GM21619 (cell line): ENCODE data around the gene SGCA.

Experiments used
- ATAC-seq: cut with Tn5 transposase; IDR thresholded peaks from one replicate; pipeline ENCODE4 v1.9.1; 2021; ENCODE audit not compliant: unreplicated experiment

The SGCA gene

DNA sequence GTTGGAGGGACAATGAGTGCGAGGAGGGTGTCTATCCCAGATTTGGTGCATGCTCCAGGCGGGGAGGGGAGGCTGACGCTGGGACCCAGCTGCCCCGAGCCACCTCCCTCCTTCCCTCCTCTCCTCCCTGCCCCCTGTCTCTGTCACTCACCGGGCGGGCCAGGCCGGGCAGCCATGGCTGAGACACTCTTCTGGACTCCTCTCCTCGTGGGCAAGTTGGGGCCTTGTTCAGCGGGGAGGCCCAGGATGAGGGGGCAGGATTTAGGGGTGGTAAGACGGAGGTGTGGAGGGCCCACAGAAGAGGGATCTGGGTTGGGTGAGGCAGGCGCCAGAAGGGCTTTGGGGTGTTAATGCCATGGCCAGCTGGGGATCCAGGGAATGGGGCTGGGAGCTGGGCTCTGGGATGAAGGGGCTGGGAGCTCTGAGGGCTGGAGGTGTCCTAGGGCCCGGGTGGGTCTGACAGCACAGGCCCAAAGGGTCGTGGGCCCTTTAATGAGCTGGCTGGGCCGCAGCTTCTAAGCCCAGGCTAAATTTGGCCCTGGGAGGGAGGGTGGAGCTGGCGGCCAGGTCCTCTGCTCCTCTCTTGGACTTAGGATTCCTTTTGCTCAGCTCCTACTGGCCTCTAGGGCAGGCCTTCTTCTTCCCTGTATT, at the start of gene SGCA:
SGCA (plus strand) TSS at position 139 of the 651 bp plus-strand sequence; CDS start at position 175, 36 bp downstream.
- no peak for ATAC-seq

DNA sequence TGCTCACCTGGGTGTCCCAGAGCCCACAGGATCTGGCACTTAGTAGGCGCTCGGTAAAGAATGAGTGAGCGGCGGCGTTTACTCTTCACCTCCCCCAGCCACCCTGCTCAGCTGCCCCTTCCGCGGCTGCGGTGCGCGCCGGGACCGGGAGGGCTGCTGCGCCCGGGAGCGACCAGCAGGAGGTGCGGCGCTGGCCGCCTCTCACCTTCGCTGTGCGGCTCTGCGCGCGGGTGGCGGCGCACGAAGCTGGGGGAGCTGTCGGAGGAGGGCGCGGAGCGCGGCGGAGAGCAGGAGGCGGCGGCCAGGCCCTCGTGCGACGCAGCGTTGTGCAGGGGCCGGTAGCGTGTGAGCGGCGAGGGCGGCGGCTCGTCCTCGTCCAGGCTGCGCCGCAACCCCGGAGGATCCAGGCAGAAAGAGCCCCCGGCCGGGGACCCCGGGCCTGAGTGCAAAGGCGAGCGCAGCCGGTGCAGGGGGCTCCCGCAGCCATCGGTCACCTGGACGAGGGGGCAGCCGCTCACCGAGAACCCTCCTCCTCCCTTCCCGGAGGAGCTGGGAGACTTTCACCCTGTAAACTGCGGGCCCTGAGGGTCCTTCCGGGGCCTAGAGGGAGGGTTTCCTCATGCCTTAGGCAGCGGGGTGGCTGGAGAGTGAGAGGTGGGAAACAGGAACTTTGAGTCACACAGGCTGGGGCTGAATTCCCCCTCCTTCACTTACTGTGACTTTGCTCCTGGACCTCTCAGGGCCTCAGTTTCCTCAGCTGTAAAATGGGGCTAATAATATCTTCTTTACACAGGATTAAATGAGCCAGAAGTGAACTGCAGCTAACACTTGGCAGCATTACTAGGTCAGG, 48.4 kb upstream of the SGCA start:
- ATAC-seq, result no peak

DNA sequence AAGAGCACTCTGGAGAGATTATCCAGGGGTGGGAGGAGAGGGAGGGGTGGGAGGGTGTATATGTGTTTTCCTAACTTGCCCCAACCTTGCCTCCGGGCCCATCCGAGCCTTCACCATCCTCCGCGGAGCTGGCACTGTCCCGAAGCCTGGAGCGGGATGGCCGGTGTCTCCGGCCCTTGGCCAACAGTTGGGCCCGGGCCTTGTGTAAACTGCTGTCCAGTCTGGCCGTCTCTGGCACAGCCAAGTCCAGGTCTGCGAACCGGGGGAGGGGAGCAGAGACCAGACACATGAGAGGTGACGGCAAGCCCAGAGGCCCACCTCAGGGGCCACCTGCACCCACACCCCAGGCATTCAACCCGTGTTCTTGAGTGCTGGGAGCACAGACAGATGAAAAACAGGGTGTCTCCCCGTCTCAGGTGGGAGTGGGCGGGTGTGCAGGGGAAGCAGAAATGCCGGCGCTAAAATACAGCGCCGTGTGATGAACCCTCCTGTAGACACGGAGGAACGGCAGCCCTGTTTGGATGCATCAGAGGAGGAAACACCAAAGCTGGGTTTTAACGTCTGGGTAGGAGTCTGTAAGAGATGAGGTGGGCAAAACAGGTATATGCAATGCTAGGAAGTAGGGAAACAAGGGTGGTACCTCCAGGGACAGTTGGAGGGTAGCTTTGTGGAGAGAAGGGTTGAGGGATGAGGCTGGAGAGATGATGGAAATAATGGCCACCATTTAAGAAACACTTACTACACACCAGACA, 47.6 kb upstream of the SGCA start:
- no peak for ATAC-seq

DNA sequence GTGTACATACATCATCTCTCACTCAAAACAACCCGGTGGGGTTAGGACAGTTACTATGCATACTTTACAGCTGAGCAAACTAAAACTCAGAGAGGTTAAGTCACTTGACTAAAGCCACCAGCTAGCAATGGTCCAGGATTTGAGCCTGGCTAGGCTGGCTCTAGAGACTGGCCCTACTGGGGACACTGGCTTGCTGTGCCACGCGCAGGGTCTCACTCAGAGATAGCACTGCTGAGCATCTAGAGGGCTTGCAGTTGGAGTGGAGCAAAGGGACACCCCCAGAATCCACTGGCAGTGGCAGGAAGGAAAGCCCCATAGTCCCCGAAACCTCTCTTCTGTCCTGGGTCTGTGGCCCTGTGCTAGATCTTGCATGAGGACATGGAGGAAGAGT, 47.0 kb upstream of the SGCA start:
- no peak for ATAC-seq

DNA sequence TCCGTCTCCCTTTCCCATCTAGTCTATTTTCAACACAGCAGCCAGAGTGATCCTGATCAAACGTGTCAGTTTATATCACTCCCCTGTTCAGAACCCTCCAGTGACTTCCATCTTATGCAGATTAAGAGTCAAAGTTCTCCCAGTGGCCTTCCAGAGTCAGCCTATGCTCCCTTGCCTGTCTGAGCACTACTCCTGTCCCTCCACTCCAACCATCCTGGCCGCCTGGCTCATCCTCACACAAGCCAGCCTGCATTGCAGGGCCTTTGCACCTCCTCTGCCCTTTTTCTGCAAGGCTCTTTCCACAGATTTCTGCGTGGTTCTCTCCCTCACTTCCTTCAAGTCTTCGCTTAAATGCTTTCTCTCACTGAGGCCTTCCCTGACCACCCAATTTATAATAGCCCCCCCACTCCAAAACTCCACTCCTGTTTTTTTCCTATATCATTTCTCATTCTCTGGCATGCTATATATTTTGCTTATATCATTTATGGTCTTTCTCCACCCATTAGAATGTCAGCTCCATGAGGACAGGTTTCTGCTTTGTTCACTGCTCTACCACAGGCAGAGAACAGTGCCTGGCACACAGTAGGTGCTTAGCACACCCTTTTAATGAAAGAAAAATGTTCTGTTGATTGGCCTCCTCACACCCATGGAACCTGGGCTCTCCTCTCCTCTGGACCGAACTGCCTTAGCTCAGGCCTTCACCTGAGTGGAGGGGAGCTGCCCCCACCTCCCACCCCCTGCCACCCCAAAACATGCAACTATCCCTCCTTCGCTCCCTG, 45.1 kb upstream of the SGCA start:
- no peak for ATAC-seq

DNA sequence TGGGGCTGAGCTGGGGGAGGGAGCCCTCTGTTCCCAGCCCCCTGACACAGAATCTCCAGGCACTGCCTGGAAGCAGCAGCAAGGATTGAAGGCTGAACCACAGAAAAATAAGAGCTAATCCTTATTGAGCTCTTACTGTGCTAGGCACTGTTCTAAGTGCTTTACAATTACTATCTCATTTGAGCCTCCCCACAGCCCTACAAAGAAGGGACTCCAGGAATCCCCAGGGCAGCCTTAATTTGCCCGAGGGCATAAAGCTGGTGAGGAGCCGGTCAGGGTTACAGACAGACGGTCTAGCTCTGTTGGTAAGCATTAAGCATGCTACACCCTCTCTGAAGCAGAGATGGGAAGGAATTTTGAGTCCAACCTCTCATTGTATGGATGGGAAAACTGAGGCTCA, 42.9 kb upstream of the SGCA start:
- no peak for ATAC-seq

DNA sequence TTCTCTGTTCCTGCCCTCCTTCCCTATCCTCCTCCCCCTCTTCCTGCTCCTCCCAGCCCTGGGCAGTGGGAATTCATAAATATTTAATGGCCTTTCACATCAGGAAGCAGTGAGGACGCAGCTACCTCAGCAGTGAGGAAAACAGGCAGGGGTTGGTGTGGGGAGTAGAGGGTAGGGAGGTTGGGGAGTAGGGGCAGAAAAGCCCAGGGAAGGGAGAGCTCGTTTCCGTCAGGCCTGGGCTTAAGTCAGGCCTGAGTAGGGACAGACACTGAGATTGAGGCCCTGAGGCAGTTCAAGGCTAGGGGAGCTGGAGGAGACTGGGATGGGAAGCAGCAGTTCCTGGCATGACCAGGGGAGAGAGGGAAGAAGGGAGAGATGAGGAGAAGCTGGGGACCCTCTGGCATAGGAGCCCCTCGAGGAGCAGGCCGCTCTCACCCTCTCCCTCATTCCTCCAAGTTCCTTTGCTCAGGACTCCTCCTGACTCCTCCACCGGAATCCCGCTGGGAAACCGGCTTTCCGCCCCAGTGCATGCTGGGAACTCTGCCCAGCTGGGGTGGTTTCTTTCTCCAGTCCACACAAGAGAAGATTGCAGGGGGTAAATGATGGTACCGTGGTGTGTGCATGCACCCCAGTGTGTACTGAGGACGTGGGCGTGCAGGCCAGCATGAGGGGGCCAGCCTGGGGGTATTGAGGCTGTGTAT, 42.0 kb upstream of the SGCA start:
- no peak for ATAC-seq

DNA sequence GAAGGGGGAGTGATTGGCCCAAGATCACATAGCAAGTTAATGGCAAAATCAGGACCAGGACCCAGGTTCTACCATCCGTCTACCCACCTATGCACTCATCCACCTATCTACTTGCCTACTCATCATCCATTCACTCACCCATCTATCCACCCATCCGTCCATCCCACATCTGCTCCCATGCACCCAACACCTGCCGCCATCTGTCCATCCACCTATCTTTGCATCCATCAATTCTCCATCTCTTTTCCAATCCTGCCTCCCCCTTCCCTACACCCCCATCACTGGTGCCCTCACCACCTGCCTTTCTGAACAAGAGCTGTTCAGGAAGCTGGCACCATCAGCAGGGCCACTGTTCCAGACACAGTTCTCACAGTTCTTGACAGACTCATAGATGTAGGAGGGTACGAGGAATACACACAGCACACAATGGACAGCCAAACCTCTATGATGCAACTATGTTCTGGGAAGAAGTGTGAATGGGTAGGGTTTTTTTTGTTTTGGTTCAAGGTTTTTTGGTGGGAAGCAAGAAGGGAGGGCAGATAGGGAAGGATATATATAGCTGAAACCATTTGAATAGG, 40.3 kb upstream of the SGCA start:
- no peak for ATAC-seq

DNA sequence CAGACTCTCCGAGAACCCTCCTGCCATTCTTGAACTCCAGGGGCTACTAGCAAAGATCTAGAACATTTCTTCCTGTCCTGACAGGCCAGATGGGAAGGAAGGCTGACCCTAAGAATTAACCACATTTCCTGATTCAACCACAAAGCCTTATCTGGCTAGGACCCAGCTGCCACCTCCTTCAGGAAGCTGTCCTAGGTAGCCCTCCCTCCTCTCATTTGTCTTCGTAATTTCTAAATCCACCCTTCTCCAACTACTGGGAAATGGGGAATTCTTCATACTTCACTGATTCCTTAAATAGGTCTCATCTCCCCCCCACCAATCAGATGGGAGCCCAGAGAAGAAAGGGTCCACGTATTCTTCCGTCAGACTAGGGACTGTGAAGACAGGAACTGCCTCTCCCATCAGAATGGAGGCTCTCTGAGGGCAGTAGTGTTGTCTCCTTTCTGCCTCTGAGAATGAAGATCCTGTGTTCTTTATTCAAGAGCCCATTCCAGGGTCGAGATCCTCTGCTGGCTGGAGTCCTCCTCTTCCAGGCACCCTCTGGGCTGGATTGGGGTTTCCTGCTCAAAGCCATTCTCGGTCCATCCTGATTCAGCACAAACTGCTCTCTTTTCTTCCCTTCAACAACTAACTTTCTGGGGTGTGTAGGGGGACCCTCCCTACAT, 38.0 kb upstream of the SGCA start:
- ATAC-seq, result no peak

DNA sequence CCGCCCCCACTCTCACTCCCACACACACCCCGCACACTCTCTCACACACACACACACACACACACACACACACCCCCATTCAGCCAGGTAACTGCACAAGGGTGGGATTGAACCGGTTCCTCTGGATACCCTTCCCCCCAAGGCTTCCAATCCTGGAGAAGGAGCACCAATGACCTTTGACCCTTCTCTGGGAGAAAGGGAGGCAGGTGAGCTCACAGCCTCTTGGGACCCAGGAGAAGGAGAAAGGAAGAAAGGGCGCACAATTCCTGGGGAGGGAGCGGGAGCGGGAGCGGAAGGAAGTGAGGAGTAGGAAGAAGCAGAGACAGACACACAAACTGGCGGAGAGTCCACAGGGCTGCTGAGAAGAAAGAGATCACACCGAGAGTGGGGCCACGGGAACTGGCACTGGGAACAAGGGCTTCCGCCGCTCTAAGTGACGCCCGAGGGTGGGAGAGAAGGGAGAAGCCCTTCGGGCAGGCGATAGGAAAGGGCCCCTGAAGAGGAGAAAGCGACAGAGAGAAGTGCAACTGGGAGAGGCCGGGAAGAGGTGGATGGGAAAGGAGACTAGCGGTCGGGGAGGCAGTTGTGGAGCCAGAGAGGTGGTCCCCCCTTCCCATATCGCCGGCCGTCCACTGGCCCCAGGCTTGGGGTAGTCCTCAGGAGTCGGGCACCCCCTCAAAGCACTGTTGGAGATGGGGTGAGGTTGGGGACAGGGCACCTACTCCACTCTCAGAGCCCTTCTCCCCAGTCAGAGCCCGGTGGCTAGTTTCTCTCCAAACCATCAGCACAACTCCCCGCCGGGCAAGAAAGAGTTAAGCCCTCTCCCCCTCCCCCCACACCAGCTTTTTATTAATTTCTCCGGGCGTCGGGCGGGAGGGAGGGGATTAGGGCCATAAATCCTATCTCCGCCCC, 37.1 kb upstream of the SGCA start:
- ATAC-seq, result no peak

DNA sequence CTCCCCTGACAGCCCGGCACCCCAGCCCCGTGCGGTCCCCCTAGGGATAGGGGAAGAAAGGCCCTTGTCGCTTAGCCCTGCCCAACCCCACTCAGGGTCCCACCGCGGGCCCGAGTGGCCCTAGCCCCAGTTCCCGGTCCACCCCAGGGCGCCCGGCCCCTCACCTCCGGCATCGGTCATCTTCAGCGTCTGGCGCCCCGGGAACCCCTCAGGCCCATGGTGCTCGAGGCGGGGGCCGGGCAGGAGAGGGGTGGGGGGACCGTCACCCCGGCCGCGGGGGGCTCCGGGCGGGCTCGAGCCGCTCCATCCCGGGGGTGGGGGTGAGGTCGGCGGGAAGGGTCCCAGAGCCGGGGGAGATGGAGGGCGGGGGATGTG, 36.5 kb upstream of the SGCA start:
- ATAC-seq, result no peak

DNA sequence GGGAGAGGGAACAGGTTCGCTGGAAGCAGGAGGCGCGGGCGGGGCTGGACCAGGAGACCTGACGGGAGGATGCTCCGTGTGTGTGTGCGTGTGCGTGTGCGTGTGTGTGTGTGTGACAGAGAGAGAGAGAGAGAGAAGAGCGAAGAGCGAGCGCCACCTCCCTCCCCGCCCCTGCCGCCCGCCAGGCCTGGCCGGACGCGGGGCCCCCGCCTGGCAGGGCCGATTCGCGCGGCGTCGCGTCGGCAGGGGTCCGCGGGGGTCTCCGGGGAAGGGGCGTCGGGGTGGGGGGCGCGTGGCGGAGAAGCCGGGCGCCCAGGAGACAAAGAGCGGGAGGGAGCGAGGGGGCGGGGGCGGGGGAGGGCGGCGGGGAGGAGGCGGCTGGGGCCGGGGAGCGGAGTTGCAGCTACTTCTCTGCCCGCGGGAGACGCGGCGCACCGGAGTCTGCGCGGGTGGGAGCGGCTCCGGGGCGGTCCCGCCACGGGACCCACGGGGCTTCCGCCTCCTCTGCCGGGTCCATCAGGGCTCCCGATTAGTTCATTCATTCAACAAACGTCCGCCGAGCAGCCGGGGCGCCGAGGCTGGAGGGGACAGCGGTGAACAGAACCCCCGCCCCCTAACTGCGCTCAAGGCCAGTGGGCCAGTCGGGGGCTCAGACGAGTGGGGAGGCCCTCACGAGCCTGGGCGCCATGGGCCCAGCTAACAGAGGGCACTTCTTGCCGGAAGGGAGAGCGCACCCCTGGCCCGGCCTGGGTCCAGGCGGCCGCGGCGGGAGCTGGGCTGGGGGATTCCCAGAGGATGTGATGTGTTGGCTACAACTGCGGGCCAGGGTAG, 35.9 kb upstream of the SGCA start, which contains the start of gene SAMD14:
SAMD14 (minus strand) TSS at position 433 of the 831 bp plus-strand sequence. CDS start 5,201 bp downstream, outside the sequence.
- no peak for ATAC-seq

DNA sequence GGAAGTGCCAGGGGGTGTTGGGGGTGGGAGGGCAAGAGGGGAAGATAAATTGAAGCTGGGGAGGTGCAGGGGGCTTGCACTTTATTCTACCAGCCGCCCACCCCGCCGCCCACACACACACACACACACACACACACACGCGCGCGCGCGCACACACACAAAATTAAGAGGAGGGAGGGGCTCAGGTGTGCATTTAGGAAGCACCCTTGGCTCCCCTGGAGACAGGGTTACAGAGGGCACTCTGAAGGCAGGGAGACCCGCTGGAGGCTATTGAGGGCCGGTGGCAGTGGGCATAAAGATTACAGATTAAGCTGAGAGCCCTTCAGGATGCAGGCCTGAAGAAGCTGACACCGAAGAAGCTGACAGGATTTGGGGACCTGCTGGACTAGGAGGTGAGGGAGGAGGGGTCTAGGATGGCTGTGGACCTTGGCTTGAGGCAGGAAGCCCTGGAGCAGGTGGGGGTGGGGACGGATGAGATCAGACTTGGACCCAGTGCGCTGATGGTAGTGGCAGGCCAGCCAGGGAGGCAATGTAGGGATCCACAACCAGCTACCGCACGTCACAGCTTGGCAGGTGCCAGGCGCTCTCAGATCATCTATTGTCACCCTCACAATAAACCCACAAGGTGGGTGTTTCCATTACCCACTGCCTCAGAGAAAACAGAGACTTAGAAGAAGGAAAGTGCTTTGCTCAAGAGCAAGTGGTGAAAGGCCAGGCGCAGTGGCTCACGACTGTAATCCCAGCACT, 35.1 kb upstream of the SGCA start:
- ATAC-seq, result no peak

DNA sequence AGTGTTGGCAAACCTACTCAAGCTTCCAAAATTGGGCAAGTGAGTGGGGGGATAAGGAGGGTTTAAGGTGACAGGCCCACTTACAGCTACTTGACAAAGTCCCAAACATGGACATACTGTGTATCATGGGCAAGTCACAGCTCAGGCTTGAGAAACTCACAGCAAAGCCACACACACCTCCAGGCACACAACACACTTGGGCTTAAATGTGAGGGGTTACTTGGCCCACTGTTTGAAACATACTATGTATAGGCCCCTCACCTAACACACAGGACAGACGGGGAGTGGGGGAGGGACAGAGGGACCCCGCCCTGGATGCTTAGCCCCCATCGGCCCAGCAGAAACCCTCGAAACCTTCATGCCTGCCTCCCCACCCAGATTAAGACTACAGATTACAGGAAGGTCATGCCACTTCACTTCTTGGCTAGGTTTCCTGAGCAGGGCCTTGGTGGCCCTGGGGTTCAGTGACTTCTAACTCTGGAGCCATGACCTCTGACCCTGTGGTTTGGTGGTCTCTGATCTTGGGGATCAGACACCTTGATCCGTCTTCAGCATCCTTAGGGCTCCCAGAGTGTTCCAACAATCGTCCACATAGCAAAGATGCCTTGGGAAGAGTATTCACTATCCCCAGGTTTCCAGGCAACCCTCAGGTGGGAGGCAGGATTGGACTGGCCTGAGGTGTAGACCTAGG, 33.6 kb upstream of the SGCA start:
- ATAC-seq, result no peak

DNA sequence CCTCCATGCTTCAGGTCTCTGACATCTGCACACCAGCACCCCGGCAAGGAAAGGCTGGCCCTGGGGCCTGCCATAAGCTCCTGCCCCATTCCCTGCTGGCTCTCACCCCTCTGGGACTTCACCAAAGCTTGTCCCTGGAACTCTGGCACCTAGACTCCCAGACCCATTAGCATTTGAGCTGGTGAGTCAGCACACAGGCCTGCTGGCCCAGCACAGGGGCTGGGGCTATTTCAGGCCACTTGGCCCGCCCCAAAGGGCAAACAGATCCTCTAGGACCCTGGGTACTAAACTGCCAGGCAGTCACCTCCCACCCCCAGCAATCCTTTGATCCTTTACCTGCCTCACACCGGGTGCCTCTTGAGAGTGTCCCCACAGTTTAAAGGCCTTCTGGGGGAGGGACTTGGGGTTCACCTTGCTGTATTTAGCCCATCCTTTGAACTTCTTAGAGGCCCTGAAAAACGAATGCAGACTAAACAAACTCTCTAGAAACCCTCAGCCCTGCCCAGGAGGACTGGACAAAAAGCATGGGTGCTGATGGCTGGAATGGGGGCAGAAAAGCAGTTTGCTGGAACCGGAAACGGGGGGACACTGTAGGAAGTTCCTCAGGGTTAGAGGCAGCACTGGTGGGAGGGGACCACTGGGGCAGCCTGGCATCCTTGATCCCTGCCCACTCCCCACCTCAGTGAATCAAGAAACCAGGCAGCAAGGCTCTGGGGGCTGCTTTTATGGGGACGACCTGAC, 32.6 kb upstream of the SGCA start:
- ATAC-seq, result no peak

DNA sequence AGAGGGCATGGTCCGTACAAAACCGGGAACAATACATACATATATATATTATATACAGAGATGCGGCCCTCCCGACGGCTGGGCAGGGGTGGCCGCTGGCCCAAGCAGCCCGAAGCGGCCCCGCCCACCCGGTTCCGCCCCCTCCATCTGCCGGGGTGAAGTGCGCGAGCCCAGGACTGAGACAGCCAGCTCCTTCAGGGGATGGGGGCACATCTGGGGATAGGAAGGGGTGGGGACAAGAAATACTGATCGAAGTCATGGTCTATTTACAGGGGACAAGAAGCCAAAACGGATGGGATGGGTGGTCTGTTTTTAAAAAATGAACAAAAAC, 32.1 kb upstream of the SGCA start:
- ATAC-seq, result no peak
